HL-60 (cell line): ENCODE data around the gene RPS13.
"Not testable (repeated sequence)": the region's sequence is repeated elsewhere in the genome, so short reads cannot be mapped to it uniquely, and the experiment has no call there.

Experiments used
- DNase-seq, 2 experiments: peaks; one replicate each; pipeline ENCODE4 v3.0.0-alpha.2; 2010 to 2020; ENCODE audit warnings: low read depth in 1 of 2, low spot score in 1 of 2
- H3K27ac ChIP-seq: fragments of 250-450 bp; sonication (Bioruptor Pico); replicated peaks from 2 replicates; pipeline ENCODE4 v1.5.1; 2020; ENCODE audit warnings: mild to moderate bottlenecking, moderate library complexity
- H3K27me3 ChIP-seq: fragments of 250-450 bp; sonication (Bioruptor Pico); 2 replicates; pipeline ENCODE4 v1.5.1; 2021; ENCODE audit warnings: mild to moderate bottlenecking, moderate library complexity; ENCODE audit not compliant: insufficient read depth, poor library complexity, severe bottlenecking
- H3K4me3 ChIP-seq: replicated peaks from 2 replicates; pipeline ENCODE4 v1.5.1; 2011; ENCODE audit warnings: mild to moderate bottlenecking, control low read depth, low read length; ENCODE audit not compliant: insufficient read depth
- GABPA ChIP-seq: IDR thresholded peaks from 2 replicates; pipeline ENCODE4 v1.6.1; 2012; ENCODE audit warnings: low read depth
- POLR2AphosphoS5 ChIP-seq: IDR thresholded peaks from 2 replicates; pipeline ENCODE4 v1.6.1; 2012; ENCODE audit warnings: low read depth
- SPI1 ChIP-seq: IDR thresholded peaks from 2 replicates; pipeline ENCODE4 v1.6.1; 2012; ENCODE audit warnings: low read depth, mild to moderate bottlenecking, borderline replicate concordance
- TF ChIP-seq, protein P1 (sequence below): IDR thresholded peaks from one replicate; pipeline ENCODE4 v1.5.1; 2011; ENCODE audit warnings: low read length, control low read depth, inconsistent platforms; ENCODE audit not compliant: insufficient read depth
- TF ChIP-seq, protein P2 (sequence below): IDR thresholded peaks from 2 replicates; pipeline ENCODE4 v1.6.1; 2012; ENCODE audit warnings: low read depth; ENCODE audit not compliant: insufficient replicate concordance

The RPS13 gene

DNA sequence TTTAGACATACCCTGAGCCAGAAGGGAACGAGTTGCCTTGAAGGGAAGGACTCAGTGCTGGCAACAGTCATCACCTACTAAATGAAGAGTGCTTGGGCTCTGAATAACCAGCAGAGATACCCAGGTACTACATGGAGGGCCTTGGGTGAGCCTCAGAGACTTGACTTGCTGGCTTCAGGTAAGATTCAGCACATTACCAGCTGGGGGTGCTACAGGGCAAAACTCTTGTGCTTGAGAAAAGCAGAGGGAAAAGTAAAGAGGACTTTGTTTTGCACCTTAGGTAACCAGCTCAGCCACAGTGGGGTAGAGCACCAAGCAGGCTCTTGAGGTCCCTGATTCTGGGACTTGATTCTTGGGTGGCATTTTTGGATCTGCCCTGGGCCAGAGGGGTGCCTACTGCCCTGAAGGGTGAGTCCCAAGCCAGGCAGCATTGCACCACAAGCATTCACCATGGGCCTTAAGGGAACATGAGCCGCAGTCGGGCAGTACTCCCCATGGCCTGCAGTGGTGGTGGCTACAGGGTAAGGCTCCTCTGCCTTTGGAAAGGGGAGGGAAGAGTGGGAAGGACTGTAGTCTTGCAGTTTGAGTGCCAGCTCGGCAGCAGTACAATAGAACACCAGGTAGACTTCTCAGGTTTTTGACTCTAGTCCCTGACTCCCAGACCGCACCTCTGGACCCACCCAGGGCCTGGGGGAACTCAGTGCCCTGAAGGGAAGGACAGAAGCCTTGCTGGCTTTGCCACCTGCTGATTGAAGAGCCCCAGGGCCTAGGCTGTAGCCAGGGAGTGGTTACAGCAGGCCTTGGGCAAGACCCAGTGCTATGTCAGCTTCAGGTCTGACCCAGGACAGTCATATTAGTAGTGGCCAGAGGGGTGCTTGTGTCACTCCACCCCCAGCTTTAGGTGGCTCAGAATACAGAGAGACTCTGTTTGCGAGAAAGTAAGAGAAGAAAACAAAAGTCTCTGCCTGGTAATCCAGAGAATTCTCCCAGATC, 40.5 kb downstream of the RPS13 start:
- H3K4me3 ChIP-seq = no peak overlapping the region
- TF ChIP-seq POLR2AphosphoS5 = no peak
- TF ChIP-seq, protein P1, sequence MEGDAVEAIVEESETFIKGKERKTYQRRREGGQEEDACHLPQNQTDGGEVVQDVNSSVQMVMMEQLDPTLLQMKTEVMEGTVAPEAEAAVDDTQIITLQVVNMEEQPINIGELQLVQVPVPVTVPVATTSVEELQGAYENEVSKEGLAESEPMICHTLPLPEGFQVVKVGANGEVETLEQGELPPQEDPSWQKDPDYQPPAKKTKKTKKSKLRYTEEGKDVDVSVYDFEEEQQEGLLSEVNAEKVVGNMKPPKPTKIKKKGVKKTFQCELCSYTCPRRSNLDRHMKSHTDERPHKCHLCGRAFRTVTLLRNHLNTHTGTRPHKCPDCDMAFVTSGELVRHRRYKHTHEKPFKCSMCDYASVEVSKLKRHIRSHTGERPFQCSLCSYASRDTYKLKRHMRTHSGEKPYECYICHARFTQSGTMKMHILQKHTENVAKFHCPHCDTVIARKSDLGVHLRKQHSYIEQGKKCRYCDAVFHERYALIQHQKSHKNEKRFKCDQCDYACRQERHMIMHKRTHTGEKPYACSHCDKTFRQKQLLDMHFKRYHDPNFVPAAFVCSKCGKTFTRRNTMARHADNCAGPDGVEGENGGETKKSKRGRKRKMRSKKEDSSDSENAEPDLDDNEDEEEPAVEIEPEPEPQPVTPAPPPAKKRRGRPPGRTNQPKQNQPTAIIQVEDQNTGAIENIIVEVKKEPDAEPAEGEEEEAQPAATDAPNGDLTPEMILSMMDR = no peak
- TF ChIP-seq GABPA = no peak
- TF ChIP-seq, protein P2, sequence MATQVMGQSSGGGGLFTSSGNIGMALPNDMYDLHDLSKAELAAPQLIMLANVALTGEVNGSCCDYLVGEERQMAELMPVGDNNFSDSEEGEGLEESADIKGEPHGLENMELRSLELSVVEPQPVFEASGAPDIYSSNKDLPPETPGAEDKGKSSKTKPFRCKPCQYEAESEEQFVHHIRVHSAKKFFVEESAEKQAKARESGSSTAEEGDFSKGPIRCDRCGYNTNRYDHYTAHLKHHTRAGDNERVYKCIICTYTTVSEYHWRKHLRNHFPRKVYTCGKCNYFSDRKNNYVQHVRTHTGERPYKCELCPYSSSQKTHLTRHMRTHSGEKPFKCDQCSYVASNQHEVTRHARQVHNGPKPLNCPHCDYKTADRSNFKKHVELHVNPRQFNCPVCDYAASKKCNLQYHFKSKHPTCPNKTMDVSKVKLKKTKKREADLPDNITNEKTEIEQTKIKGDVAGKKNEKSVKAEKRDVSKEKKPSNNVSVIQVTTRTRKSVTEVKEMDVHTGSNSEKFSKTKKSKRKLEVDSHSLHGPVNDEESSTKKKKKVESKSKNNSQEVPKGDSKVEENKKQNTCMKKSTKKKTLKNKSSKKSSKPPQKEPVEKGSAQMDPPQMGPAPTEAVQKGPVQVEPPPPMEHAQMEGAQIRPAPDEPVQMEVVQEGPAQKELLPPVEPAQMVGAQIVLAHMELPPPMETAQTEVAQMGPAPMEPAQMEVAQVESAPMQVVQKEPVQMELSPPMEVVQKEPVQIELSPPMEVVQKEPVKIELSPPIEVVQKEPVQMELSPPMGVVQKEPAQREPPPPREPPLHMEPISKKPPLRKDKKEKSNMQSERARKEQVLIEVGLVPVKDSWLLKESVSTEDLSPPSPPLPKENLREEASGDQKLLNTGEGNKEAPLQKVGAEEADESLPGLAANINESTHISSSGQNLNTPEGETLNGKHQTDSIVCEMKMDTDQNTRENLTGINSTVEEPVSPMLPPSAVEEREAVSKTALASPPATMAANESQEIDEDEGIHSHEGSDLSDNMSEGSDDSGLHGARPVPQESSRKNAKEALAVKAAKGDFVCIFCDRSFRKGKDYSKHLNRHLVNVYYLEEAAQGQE = no peak
- no peak for TF ChIP-seq SPI1
- H3K27me3 ChIP-seq = no peaks in the 10 kb centered on the region
- peak in 1 of 2 experiments; percentile 25 for DNase-seq
- H3K27ac ChIP-seq = no peak overlapping the region

DNA sequence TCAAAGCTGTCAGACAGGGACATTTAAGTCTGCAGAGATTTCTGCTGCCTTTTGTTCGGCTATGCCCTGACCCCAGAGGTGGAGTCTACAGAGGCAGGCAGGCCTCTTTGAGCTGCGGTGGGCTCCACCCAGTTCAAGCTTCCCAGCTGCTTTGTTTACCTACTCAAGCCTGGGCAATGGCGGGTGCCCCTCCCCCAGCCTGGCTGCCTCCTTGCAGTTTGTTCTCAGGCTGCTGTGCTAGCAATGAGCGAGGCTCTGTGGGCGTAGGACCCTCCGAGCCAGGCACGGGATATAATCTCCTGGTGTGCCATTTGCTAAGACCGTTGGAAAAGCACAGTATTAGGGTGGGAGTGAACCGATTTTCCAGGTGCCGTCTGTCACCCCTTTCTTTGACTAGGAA, 43.4 kb downstream of the RPS13 start:
- H3K4me3 ChIP-seq, H3K27ac ChIP-seq, DNase-seq, H3K27me3 ChIP-seq: not testable (repeated sequence)

DNA sequence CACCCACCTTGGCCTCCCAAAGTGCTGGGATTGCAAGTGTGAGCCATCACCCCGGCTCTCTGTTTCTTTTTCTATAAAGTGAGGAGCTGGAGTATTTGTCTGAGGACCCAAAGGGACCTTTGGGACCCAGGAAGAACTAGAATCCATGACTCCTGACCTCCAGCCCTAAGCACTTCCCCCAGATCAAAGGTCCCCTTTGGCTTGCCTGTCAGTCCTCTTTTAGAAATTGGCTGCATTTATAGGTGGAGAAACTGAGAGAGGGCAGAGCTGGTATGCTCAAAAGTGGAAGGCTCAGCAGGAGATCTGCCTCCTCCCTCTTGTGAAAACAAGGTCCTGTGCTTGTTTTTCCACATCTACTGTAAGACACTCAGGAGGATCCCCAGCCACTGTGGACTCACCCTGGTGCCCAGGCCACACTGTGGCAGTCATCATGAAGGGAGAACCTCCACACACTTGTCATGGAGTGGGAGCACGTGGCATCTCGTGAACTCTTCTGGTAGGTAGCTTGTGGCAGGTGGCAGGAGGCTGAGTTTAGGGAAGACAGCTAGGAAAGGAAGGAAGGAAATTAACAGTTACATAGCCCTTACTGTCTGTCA, 50.9 kb downstream of the RPS13 start:
- Histone ChIP-seq H3K27ac (no peak overlapping the region), H3K4me3 (no peak overlapping the region), H3K27me3 (no peaks in the 10 kb centered on the region)
- DNase-seq = peak in 1 of 2 experiments; percentile 33
- TF ChIP-seq SPI1 = no peak
- TF ChIP-seq, protein P1 = no peak
- TF ChIP-seq, protein P2 = no peak
- no peak for TF ChIP-seq GABPA
- TF ChIP-seq POLR2AphosphoS5 = no peak

DNA sequence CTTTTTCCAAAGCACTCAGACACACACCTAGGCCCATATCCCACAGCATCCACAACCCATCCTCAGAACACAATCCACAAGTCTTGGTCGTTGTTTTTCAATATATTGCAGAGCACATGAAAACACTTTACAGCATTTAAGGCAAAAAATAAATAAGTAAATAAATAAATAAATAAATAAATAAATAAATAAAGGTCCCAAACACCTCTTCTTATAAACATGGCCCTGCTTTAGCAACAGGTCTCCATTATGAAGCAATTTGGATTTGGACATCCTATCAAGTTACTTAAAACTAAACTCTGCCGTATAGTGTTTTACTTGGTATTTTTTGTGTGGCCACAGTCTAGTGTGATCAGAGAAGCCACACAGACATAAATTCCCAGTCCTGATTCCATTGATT, 52.5 kb downstream of the RPS13 start:
- no peak overlapping the region for H3K4me3 ChIP-seq
- TF ChIP-seq POLR2AphosphoS5 = no peak
- no peak for TF ChIP-seq SPI1
- TF ChIP-seq GABPA = no peak
- TF ChIP-seq, protein P2 = no peak
- no peak overlapping the region for H3K27ac ChIP-seq
- no peaks in the 10 kb centered on the region for H3K27me3 ChIP-seq
- DNase-seq = no peak
